Stimulated activated CD4-positive, alpha-beta T cell treated with anti-CD3 and anti-CD28 coated beads, TNF-alpha, amount 100 ng/mL, for 4 hours (primary cell): ENCODE results near the gene ANAPC15.

Experiments used
- DNase-seq, 3 experiments: peaks; one replicate each; pipeline ENCODE4 v3.0.0-alpha.2; 2020; ENCODE audit warnings: low read depth in 3 of 3

Gene ANAPC15

GRCh38 chr11:72085621-72086351 is 26.7 kb downstream of the ANAPC15 start:
- no peak for DNase-seq

DNA sequence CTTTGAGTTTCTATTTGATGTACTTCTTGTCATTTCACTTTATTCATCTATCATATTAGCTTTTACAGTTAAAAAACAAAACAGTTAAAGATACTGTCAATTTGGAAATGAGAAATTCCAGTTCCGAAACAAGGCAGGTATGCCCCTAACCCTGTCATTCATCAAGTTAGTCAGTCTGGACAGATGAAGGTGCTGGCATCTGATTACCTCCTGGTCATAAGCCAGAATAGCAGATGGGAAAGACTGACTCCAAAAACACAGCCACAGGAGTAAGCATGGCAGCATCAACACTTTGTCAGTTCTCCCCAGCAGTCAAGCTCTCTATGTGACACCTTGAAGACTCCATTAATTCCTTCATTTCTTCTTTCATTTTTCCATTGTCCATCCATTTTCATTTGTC is 27.5 kb downstream of the ANAPC15 start:
- DNase-seq = no peak

DNA sequence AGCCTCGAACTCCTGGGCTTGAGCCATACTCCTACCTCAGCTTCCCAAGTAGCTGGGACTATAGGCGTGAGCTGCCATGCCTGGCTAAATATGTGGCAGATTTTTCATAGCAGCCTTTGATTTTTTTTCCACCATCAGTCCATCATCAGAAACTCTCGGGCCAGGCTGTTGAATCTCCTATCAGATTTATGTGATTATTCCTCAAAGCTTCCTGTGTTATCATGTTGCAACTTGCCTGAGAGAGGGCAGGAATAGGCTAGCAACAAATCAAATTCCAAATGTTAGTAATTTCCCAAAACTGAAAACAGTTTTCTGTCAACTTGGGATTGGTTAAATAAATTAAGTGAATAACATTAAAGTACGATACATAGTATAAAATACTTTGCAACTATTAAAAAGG is 28.4 kb downstream of the ANAPC15 start:
- no peak for DNase-seq

- DNase-seq = no peak
Measured at GRCh38 chr11:72083414-72083813, 29.1 kb downstream of the ANAPC15 start.

GRCh38 chr11:72081821-72082453 is 30.6 kb downstream of the ANAPC15 start:
- DNase-seq = no peak

GRCh38 chr11:72081184-72081644 is 31.3 kb downstream of the ANAPC15 start:
- DNase-seq = no peak

DNA sequence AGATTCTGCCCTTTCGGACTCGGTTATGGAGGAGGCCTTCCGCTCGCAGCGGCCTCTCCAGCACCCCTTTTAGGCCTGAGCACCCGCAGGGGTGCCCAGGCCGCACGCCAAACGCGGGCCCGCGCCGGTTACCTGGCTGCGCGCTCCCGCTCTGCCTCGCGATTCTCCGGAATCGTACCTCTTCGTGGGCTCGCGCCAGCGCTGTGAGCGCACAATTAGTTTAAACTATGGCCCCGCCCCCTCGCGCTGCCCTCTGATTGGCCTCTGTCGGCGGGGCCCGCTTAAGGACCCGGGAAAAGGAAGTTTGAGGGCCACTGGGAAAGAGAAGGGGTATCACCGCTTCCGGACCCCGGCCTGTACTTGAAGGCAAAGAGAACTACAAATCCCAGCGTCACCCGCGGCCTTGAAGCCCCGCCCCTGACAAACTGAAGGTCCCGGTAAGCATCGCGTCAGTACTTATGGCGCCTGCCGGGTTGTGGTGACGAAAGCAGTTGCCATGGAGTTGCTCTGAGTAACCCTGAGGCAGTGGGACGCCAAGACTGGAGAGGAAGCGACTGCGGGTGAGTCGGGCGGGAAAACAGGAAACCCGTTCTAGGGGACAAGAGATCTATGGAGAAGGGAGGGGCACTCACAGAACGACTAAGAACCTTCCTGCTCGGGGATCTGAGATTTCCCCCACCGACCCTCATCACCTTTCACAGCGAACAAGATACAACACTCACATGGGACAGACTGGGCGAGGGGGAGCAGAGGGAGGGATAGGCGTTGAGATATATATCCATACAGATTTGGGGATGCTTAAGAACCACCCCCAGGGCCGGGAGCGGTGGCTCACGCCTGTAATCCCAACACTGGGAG is 31.9 kb downstream of the ANAPC15 start, which contains the start of the genes LRRC51 and NUMA1:
Gene LRRC51, plus strand, starts transcription at position 525 of the 858 bp plus-strand sequence. CDS start 8,234 bp downstream, outside the sequence.
Gene NUMA1, minus strand, starts transcription at position 217 of the 858 bp plus-strand sequence. CDS start 44,599 bp downstream, outside the sequence.
- DNase-seq = peak; percentile 95 to 99 (median 98)

GRCh38 chr11:72079819-72080325 is 32.6 kb downstream of the ANAPC15 start:
- no peak for DNase-seq

- DNase-seq = no peak
Measured at GRCh38 chr11:72078477-72078876, 34.0 kb downstream of the ANAPC15 start.

DNA sequence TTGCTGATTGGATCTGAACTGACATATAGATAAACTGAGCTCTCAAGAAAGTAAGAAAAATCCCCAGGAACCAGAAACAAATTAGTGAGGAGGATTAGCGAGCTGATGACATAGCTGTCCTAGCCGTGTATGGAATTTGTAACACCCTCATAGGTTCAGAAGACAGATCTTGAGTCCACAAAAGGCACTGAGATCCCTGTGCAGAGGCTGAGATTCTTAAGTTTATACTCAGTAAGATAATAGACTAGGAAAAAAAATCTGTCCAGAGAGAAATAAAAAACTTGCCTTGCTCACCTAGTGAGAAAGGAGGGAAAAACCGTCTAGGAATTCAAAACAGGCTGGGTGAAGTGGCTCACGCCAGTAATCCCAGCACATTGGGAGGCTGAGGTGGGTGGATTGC is 36.7 kb downstream of the ANAPC15 start:
- DNase-seq = no peak

- DNase-seq = no peak
Measured at GRCh38 chr11:72075109-72075508, 37.4 kb downstream of the ANAPC15 start.

DNA sequence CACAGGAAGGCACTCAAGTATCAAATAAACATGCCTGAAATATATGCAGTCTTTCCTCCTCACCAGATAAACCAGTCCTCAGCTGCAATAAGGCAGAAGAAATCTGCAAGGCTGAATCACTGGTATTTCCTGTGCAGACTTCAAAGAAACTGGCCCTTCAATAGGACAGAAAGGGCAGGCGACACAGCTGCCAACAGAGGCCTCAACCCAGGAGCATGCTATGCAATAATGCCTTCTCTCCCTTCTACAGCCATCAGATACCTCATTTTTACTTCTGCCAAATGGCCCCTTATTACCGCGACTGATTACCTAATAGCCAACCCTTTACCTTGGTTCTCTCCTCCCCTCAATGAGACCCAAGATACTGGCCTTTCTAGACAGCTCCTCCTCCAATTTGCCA is 40.1 kb downstream of the ANAPC15 start:
- DNase-seq = no peak

GRCh38 chr11:72070491-72070890 is 42.0 kb downstream of the ANAPC15 start:
- no peak for DNase-seq

GRCh38 chr11:72069787-72070251 is 42.7 kb downstream of the ANAPC15 start:
- DNase-seq = no peak

- no peak for DNase-seq
Measured at GRCh38 chr11:72069200-72069599, 43.3 kb downstream of the ANAPC15 start.

GRCh38 chr11:72067676-72068075 is 44.8 kb downstream of the ANAPC15 start:
- no peak for DNase-seq

GRCh38 chr11:72067266-72067665 is 45.2 kb downstream of the ANAPC15 start:
- DNase-seq = no peak

DNA sequence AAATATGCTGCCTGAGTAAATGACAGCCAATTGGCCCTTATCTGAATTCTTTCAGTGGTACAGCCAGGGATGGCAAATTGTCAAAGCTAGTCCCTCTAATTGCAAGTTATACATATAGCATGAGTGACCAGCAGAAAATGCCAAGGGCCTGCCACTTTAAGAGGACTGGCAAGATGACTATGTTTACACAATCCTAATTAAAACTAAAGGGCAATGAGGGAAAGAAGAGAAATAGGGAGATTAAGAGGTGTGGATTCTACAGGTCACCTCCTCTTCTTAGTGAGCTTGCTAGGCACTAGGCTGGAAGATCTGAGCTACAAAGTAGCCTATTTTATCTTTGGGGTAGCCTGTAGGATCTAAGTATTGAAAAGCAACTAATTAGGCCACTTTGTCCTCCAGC is 45.6 kb downstream of the ANAPC15 start:
- DNase-seq = no peak

GRCh38 chr11:72061739-72062396 is 50.6 kb downstream of the ANAPC15 start:
- no peak for DNase-seq
